ENCODE measurements around the gene TMTC2.

The TMTC2 gene

GRCh38 chr12:83140135-83140534, 453.4 kb downstream of the TMTC2 start:
- no peak for DNase-seq (ENCODE audit: low spot score)

GRCh38 chr12:83141460-83141994, 454.8 kb downstream of the TMTC2 start:
- no peak for DNase-seq (ENCODE audit: low spot score)

DNA sequence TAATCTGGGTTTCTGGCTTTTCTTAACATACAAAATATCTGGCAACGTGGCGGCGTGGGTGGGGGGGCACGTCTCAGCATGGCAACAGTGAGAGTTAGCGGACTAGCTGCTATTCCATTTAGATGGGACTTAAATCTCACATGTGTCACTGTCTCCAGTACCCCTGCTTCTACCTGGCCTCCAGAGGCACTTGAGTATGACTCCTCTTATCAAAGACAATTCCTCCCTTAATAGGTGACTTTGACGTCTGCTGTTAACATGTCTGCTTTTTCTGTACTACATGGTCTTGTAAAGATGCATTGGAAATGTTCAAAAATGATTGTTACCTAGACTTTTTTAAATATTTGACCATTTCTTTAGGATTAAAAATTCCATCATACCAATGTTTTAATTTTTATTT, 456.2 kb downstream of the TMTC2 start:
- no peak for DNase-seq (ENCODE audit: low spot score)

- no peak for DNase-seq (ENCODE audit: low spot score)
Measured at GRCh38 chr12:83143950-83144349, 457.2 kb downstream of the TMTC2 start.

- DNase-seq (ENCODE audit: low spot score) = no peak
Measured at GRCh38 chr12:83145325-83145840, 458.7 kb downstream of the TMTC2 start.

DNA sequence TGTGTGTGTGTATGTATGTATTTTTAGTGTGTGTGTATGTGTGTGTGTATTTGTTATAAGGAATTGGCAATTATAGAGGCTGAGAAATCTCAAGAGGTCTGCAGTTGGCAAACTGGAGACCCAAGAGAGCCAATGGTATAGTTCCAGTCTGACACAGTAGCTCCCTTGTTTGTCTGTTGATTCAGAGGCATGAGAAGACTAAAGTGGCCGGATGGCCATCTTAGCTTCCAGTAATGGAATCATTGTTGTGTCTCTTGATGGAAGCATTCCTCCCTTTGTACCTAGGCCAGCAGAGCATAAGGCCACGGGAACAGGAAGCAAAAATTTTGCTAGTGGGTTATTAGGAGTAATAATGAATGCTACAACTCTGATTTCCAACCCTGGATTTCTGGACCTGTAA, 460.6 kb downstream of the TMTC2 start:
- no peak for DNase-seq (ENCODE audit: low spot score)

DNA sequence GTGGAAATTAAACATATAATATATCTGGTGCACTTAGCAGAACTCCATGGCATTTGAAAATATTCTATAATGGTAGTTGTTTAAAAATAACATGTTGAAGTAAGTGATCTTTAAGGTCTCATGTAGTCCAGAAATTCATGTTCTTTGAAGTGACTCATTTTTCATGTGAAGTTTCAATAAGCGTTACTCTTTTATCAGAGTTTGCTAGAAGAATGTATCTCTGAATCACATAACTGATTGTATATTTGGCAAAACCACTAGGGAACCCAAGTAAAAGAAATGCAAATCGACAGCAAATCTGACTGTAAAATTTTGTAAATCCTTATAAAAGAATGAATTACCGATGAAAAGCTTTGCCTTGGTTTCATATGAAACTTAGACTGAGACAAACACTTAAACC, 463.3 kb downstream of the TMTC2 start:
- DNase-seq (ENCODE audit: low spot score) = no peak

DNA sequence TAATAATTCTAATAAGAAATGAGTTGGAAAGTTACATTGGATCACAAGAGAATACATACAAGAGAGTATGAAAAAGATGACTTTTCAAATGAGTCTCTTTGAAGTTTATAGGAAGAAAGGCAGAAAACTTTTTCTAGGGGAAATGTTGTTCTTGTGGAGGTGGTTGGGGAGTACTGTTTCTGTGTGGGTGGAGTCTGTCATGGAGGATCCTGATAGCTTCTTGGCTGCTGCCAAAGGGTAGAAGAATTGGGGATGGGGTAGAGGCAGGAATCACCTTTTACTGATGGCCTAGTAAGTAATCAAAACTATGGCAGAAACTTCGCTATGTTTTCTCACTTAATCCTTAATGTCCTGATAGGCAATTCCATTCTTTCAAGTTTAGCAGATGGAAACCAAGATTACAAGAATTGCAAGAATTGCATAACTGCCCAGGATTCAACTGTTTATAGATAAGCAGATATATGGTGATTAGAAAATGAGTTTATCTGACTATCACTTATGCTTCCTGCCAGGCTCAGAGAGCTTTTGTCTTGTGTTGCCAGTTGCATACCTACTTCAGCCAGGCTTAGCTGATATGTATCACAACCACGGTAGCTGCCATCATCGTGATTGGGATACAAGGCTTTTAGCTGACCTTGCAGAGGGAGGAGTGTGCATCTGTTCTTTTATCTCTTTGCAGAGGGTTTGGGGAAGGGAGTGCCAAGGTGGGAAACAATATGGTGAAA, 463.9 kb downstream of the TMTC2 start:
- DNase-seq (ENCODE audit: low spot score) = no peak

GRCh38 chr12:83153177-83153576, 466.5 kb downstream of the TMTC2 start:
- DNase-seq (ENCODE audit: low spot score) = no peak

DNA sequence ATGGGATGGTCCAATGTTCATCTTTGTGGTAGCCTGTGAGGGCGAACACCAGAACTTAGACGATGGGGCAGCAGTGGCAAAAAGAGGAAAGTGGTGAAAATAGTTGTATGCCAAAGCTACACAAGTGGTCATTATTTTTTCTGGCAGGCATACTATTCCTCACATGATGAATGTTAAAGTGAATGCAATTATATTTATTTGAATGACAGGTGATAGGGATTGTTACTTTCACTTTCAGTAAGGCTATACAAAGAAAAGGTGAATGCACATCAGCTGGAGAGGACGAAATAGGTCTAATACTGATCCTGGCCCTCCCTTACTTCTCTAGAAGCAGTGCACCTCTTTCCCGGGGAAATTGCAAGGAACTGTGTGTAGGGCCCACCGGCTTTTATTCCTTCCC, 470.1 kb downstream of the TMTC2 start:
- no peak for DNase-seq (ENCODE audit: low spot score)

DNA sequence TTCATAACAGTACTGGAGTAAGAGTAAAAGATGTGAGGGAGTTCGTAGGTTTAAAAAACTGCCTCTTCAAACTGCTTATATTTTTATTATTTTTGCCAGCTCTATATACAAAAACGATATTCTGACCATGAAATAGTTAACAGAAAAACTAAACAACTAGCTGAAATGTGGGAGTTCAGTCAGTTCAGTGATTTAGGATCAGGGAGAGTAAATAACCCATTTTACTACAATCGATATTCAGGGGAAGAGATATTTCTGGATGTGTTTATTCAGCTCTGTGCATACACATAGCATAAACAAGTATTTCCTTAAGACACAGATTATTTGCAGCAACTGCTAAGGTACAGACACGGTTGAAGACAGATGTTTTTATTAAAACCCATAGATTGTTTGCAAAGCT, 470.9 kb downstream of the TMTC2 start:
- no peak for DNase-seq (ENCODE audit: low spot score)

DNA sequence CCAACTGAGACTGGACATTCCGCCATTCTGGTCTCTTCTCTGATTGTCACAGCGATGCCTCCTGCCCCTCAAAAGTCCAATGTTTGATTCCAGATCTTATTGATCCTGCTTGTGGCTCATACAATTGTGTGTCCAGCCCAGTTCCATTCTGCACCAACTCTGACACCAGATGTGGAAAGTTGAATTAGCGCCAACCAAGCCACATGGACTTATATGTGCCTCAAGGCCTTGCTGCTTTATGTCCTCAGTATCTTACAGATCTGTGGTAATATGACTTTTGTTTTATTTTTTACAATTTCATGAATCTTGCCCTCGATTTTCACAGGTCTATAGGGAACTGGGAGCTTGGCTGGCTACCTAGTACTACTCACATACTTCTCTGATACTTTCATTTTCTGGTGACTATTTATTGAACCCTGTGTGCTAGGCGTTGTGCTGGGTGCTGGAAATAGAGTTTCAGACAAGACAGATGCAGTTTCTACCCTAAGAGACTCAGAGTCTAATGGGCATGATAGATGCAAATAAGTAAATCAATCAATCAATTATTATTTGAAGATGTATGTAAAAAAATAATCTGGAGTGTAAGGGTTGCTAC, 472.0 kb downstream of the TMTC2 start:
- no peak for DNase-seq (ENCODE audit: low spot score)

DNA sequence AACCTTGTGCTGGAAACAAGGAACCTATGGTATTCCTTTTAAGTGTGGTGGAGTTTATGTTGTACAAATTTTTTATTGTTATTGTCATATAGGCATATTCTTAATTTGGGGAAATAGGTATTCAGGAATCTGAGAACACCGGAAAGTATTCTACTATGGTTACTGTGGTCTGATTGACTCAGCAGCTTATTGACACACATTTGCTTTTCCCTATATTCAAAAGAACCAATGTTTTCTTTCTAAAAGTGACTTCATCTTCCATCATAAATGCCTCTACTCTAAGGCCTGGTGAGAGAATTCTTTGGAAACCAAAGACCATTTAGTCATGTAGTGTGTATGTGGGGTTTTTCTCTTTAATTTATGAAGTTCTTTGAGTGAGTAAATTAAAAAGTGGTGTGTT, 474.8 kb downstream of the TMTC2 start:
- DNase-seq (ENCODE audit: low spot score) = no peak

GRCh38 chr12:83168751-83169150, 482.0 kb downstream of the TMTC2 start:
- DNase-seq (ENCODE audit: low spot score) = no peak

- DNase-seq (ENCODE audit: low spot score) = no peak
Measured at GRCh38 chr12:83172441-83172840, 485.7 kb downstream of the TMTC2 start.

DNA sequence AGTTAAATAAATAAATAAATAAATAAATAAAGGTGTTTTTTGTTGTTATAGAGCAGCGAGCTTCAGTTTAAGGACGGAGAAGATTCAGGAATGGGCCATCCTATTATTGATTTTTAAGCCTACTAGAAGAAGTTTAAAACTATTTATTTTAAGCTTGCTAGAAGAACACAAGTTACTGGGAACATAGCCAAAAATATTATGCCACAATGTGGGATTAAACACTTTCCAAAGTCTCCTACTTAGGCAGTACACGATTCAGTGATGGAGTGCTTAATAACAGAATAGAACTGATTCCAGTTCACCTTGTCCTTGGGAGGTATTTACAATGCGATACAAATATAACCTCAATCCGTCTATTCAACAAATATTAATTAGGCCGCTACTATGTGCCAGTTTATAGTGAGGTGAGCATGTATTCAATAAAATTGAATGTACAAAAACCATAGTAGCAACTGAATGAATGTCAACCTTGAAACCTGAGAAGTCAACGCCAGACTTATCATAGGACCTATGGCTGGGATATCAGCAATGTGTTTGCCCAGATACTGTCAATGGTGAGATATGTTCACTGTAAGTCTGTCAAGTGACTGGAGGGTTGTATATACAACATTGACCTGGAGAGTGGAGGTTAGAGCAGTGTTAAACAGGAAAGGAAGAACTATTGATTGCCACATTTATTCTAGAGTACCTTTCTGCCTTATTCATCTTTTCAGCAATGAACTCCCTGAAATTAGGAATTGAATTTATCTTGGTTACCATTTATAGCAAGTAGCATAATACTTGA, 486.4 kb downstream of the TMTC2 start:
- DNase-seq (ENCODE audit: low spot score) = no peak

DNA sequence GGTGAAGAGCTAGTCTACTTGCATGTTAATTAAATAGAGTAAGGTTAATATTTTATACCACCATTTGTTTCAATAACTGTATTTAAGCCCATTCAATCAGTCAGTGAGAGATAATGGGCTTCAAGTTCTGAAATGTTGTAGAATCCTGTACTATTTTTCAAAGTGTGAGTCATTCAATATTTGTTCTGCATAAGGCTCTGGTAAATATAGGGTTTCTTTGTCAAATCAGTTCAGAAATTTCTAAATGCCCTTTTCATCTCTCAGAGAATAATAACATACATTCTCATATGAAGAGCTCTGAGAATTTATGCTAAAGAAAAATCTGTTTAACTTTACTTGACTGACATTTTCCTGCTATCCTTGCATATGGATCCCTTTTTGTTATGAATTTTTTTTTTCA, 493.3 kb downstream of the TMTC2 start:
- no peak for DNase-seq (ENCODE audit: low spot score)

GRCh38 chr12:83181074-83181473, 494.4 kb downstream of the TMTC2 start:
- DNase-seq (ENCODE audit: low spot score) = no peak

GRCh38 chr12:83183132-83183531, 496.4 kb downstream of the TMTC2 start:
- no peak for DNase-seq (ENCODE audit: low spot score)
